Colonic mucosa (tissue), 4 donors: Measurements from ENCODE around the gene CTAG1B. TPM values are rescaled to one million over a fixed set of nuclear protein-coding genes. Genes with fewer than 3 reads are reported as not detected.
"Not testable (repeated sequence)": the region's sequence is repeated elsewhere in the genome, so short reads cannot be mapped to it uniquely, and the experiment has no call there.

ENCODE experiments used
- DNase-seq: peaks from one replicate; pipeline ENCODE4 v3.0.0-alpha.2; 2020
- H3K27ac ChIP-seq: fragments of 200-600 bp; one replicate; pipeline ENCODE4 v1.8.0; 2021
- H3K27me3 ChIP-seq: fragments of 200-600 bp; one replicate; pipeline ENCODE4 v1.8.0; 2021
- H3K36me3 ChIP-seq: fragments of 200-600 bp; one replicate; pipeline ENCODE4 v1.8.0; 2021
- H3K4me1 ChIP-seq: fragments of 200-600 bp; one replicate; pipeline ENCODE4 v1.8.0; 2021; ENCODE audit warnings: mild to moderate bottlenecking
- H3K4me3 ChIP-seq: fragments of 200-600 bp; one replicate; pipeline ENCODE4 v1.8.0; 2021
- H3K9ac ChIP-seq, 2 donors: one replicate each; pipeline ENCODE4 v1.7.0; 2013; ENCODE audit warnings: control low read depth in 2 of 2, low read depth in 2 of 2, low read length in 2 of 2
- H3K9me3 ChIP-seq: fragments of 200-600 bp; one replicate; pipeline ENCODE4 v1.8.0; 2021
- CTCF ChIP-seq: fragments of 200-600 bp; IDR thresholded peaks from one replicate; pipeline ENCODE4 v1.8.0; 2022; ENCODE audit warnings: antibody characterized with exemption, mild to moderate bottlenecking
- intact Hi-C: fragments of 100-400 bp; cut with DNase I; formaldehyde crosslinking; loops from one replicate; pipeline ENCODE4 v1.14.1; 2022
- total RNA-seq, 2 donors: library from RNA; stranded (reverse); fragmentation: NEBNext Ultra II Directional in 1 of 2; extraction: Animal tissue kit (Norgen Biotek cat#: 25700) in 1 of 2; gene quantifications; one replicate each; pipeline ENCODE4 v1.2.1, GENCODE V29; 2021
- donor health status: healthy.
- donor health status: DM: no; HTN: no; CAD: no.
- donor health status: DM: no; HTN: no; CAD: no.

Gene CTAG1B
- total RNA-seq, 2 donors from 2014 or later, result not detected

- H3K27ac ChIP-seq, intact Hi-C loops, H3K36me3 ChIP-seq, DNase-seq, H3K27me3 ChIP-seq, H3K9me3 ChIP-seq, H3K9ac ChIP-seq, H3K4me1 ChIP-seq, H3K4me3 ChIP-seq: not testable (repeated sequence)
These were observed 14.6 kb upstream of the CTAG1B start for GRCh38 chrX:154633661-154634060.

- H3K9me3 ChIP-seq, H3K4me3 ChIP-seq, intact Hi-C loops, H3K4me1 ChIP-seq, H3K27ac ChIP-seq, DNase-seq, H3K9ac ChIP-seq, H3K27me3 ChIP-seq, H3K36me3 ChIP-seq: not testable (repeated sequence)
These were observed 11.9 kb upstream of the CTAG1B start for GRCh38 chrX:154630949-154631348.

- H3K9me3 ChIP-seq, intact Hi-C loops, H3K27ac ChIP-seq, DNase-seq, H3K9ac ChIP-seq, H3K4me3 ChIP-seq, H3K4me1 ChIP-seq, H3K36me3 ChIP-seq, H3K27me3 ChIP-seq: not testable (repeated sequence)
These were observed 9.9 kb upstream of the CTAG1B start for GRCh38 chrX:154628960-154629359.

GRCh38 chrX:154620767-154621414, 1.8 kb upstream of the CTAG1B start:
- H3K27ac ChIP-seq, H3K36me3 ChIP-seq, H3K9ac ChIP-seq, H3K9me3 ChIP-seq, intact Hi-C loops, H3K4me3 ChIP-seq, DNase-seq, H3K4me1 ChIP-seq, H3K27me3 ChIP-seq: not testable (repeated sequence)

GRCh38 chrX:154613586-154613985, 5.5 kb downstream of the CTAG1B start:
- DNase-seq, H3K9ac ChIP-seq, H3K27ac ChIP-seq, intact Hi-C loops, H3K27me3 ChIP-seq, H3K36me3 ChIP-seq, H3K9me3 ChIP-seq, H3K4me3 ChIP-seq, H3K4me1 ChIP-seq: not testable (repeated sequence)

GRCh38 chrX:154611146-154611545, 7.9 kb downstream of the CTAG1B start:
- H3K9ac ChIP-seq, H3K4me1 ChIP-seq, intact Hi-C loops, H3K4me3 ChIP-seq, H3K36me3 ChIP-seq, H3K27me3 ChIP-seq, H3K27ac ChIP-seq, H3K9me3 ChIP-seq, DNase-seq: not testable (repeated sequence)

- H3K9me3 ChIP-seq, H3K9ac ChIP-seq, H3K36me3 ChIP-seq, intact Hi-C loops, H3K4me3 ChIP-seq, H3K27me3 ChIP-seq, H3K4me1 ChIP-seq, DNase-seq, H3K27ac ChIP-seq: not testable (repeated sequence)
These were observed 10.3 kb downstream of the CTAG1B start for GRCh38 chrX:154608823-154609222.

GRCh38 chrX:154607976-154608375, 11.1 kb downstream of the CTAG1B start:
- intact Hi-C loops, result not testable (repeated sequence)

GRCh38 chrX:154607370-154607769, 11.7 kb downstream of the CTAG1B start:
- no peak for DNase-seq
- intact Hi-C loops, result no loop called here
- TF ChIP-seq CTCF, result no peak
- H3K27me3 ChIP-seq, result no peaks in the 10 kb centered on the region
- H3K9me3 ChIP-seq, result no peaks in the 10 kb centered on the region
- no peak overlapping the region for H3K27ac ChIP-seq
- no peak overlapping the region for H3K9ac ChIP-seq
- H3K36me3 ChIP-seq, result no peaks in the 10 kb centered on the region
- H3K4me3 ChIP-seq, result no peak overlapping the region
- no peaks in the 10 kb centered on the region for H3K4me1 ChIP-seq

More at GRCh38 chrX:154607976-154608375, 11.1 kb downstream of the CTAG1B start:
- not testable (repeated sequence) for H3K36me3 ChIP-seq, H3K9ac ChIP-seq, H3K4me3 ChIP-seq, H3K9me3 ChIP-seq, H3K4me1 ChIP-seq, H3K27me3 ChIP-seq, DNase-seq, H3K27ac ChIP-seq
